Measurements from ENCODE around the gene PSTK. TPM values are rescaled to one million over a fixed set of nuclear protein-coding genes. Genes with fewer than 3 reads are reported as not detected.
A peak's percentile ranks its signal among the peaks of the same experiment; 100 is the strongest.

PSTK gene
- total RNA-seq, 1 experiment from 2014 or later: 4.4 TPM

DNA sequence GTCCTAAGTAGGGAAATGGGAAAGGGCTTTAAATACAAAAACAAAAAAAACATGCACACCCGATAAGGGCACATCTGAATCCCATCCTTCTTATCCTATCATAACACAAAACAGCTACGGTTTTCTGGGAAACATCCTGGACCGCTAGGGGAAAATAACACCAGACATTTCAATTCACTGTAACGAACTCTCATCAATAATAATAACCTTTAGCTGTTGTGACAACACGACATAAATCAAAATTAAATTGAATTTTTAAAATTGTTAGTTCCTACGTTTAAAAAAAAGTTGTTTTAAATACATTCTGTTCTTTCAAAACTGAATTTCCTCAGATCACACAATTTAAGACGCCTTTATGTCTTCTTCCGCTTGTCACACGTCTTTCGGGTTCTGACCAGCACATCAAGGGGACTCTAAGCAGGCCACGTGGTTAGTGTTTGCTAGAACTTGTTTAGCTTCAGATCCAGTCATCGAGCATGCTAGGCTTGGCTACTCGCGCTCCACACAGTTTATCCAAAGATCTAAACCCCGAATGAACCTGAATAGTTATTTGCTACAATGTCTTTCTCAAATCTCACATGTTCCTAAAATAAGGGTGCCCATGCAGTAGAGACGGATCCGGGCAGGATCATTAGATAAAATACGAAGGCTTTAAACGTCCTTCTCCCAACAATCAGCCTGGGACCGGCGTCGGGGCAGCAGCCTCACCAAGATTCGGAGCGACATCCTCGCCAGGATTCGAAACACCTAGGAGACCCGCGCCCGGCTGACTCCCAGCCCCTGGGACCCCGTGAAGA, 27.6 kb downstream of the PSTK start:
- Histone ChIP-seq H3K9me2 (ENCODE audit: insufficient read depth) (no peaks in the 10 kb centered on the region), H3K9ac (ENCODE audit: low read length) (peak overlapping the region; percentile 76), H3K4me3 (replicated peaks in 1 of 2; ENCODE audit: low read depth in 1 of 2, low read length in 2 of 2) (peak overlapping the region; percentile 86 to 91), H3K27me3 (ENCODE audit: insufficient read depth, low read length) (no peaks in the 10 kb centered on the region), H3K4me2 (ENCODE audit: low read length) (peak overlapping the region; percentile 82), H3K79me2 (ENCODE audit: insufficient read depth, low read length) (peaks cover 57% of the 10 kb centered on the region), H2AFZ (ENCODE audit: low read depth, low read length, poor library complexity, severe bottlenecking) (peak overlapping the region; percentile 39), H3K9me3 (ENCODE audit: control insufficient read depth in 1 of 2, insufficient read depth in 1 of 2, low read depth in 1 of 2, low read length in 2 of 2) (no peaks in the 10 kb centered on the region), H4K20me1 (ENCODE audit: insufficient read depth) (no peaks in the 10 kb centered on the region), H3K27ac (ENCODE audit: low read depth, low read length) (peak overlapping the region; percentile 64), H3K4me1 (ENCODE audit: control insufficient read depth in 1 of 2, insufficient read depth in 2 of 2, low read length in 2 of 2) (peaks cover 12 to 14% of the 10 kb centered on the region in 2 experiments; a peak in 3 of 4 replicates), H3K36me3 (ENCODE audit: control insufficient read depth in 1 of 2, insufficient read depth in 2 of 2, low read length in 2 of 2) (no peaks in the 10 kb centered on the region)
- DNase-seq (ENCODE audit: low read depth, low spot score) (peak; percentile 43), ATAC-seq (peak; percentile 31)
- ChIA-PET POLR2A (interaction anchor here (0.8 to 1.3 kb wide), 2 partner anchors 9 to 10 kb away, joined by 3 to 4 read pairs; no protein-coding TSS in a partner anchor), CTCF (interaction anchor here (0.9 to 1.7 kb wide), 4 partner anchors 14 to 27 kb away, joined by 3 to 4 read pairs (median 4); partner anchors contain the start of gene PSTK), RAD21 (ENCODE audit: low non-redundant PET in 1 of 2, low total read pairs in 2 of 2, uncharacterized antibody in 2 of 2, unreplicated experiment in 2 of 2) (no interaction called here)
- intact Hi-C loops (cut with micrococcal nuclease): loop anchor here (1.0 kb wide), 3 partner anchors 27 to 147 kb away; partner anchors contain the start of genes BUB3, C10orf88 and PSTK
- BruUV-seq (replicated peaks): TSS peak; percentile 38
- no peak for TF ChIP-seq POLR2AphosphoS5 (IDR thresholded peaks at IDR 0.05; ENCODE audit: low read depth, low read length)
- TF ChIP-seq, protein P1, sequence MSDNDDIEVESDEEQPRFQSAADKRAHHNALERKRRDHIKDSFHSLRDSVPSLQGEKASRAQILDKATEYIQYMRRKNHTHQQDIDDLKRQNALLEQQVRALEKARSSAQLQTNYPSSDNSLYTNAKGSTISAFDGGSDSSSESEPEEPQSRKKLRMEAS (IDR thresholded peaks at IDR 0.05): peak; percentile 94
- TF ChIP-seq SP1 (IDR thresholded peaks at IDR 0.05; ENCODE audit: low read depth): 0 out of 2 replicates have a peak, but pooled peaks have one; percentile 10

DNA sequence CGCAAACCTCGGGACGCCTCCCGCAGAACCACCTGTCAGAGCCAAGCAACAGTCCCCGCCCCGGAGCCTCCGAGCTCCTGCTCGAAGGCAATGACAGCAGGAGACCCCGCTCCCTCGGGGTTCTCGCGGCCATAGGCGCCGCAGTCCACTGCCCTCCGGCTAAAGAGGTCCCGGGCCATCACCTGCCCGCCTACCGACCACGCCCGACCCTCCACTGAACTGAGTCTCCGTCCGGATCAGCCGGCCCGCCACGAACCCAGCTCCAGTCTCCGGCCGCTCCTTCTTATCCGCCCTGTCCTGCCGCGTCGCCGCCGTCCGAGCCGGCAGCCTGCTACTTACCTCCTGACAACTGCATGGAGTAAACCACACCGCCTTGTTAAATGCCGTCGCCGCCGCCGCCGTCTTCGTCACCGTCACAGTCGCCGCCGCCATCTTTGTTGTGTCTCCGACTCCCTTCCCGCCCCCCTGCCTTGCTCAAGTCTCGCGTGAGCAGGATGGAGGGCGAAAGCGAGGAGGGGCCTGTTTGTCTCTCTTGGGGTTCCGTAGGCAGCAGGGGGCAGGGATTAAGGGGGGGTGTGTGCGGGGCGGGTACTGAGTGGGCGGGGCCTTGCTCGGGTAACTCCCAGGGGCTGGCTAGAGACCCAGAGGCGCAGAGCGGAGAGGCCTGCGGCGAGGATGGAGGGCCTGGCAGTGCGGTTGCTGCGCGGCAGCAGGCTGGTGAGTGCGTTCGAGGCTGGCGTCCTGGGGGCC, 28.3 kb downstream of the PSTK start, which contains the start of the genes ACADSB and IKZF5:
TSS of gene ACADSB (plus strand) at position 652 of the 750 bp plus-strand sequence. CDS start at position 676, 24 bp downstream.
TSS of gene IKZF5 (minus strand) at position 441 of the 750 bp plus-strand sequence. CDS start 10,170 bp downstream, outside the sequence.
- peak within 1 kb of the TSS; percentile 64 for H3K27ac ChIP-seq (ENCODE audit: low read depth, low read length)
- peak; percentile 98 for DNase-seq (ENCODE audit: low read depth, low spot score)
- peaks cover 50% of the 10 kb centered on the region for H3K79me2 ChIP-seq (ENCODE audit: insufficient read depth, low read length)
- peak within 1 kb of the TSS; percentile 76 for H3K9ac ChIP-seq (ENCODE audit: low read length)
- no peaks in the 10 kb centered on the region for H4K20me1 ChIP-seq (ENCODE audit: insufficient read depth)
- no peaks in the 10 kb centered on the region for H3K9me2 ChIP-seq (ENCODE audit: insufficient read depth)
- ChIA-PET POLR2A (interaction anchor here (0.8 to 1.3 kb wide), 2 partner anchors 9 to 11 kb away, joined by 3 to 4 read pairs; no protein-coding TSS in a partner anchor), CTCF (interaction anchor here (1.3 to 1.7 kb wide), 2 partner anchors 13 to 26 kb away, joined by 4 read pairs; no protein-coding TSS in a partner anchor), RAD21 (ENCODE audit: low non-redundant PET in 1 of 2, low total read pairs in 2 of 2, uncharacterized antibody in 2 of 2, unreplicated experiment in 2 of 2) (no interaction called here)
- H3K4me1 ChIP-seq (ENCODE audit: control insufficient read depth in 1 of 2, insufficient read depth in 2 of 2, low read length in 2 of 2): peaks cover 12 to 14% of the 10 kb centered on the region in 2 experiments; a peak in 3 of 4 replicates
- BruUV-seq (replicated peaks): no TSS peak
- peak; percentile 92 for ATAC-seq
- peak within 1 kb of the TSS; percentile 39 for H2AFZ ChIP-seq (ENCODE audit: low read depth, low read length, poor library complexity, severe bottlenecking)
- H3K4me3 ChIP-seq (replicated peaks in 1 of 2; ENCODE audit: low read depth in 1 of 2, low read length in 2 of 2): peak within 1 kb of the TSS; percentile 86 to 91
- no peaks in the 10 kb centered on the region for H3K36me3 ChIP-seq (ENCODE audit: control insufficient read depth in 1 of 2, insufficient read depth in 2 of 2, low read length in 2 of 2)
- no peaks in the 10 kb centered on the region for H3K9me3 ChIP-seq (ENCODE audit: control insufficient read depth in 1 of 2, insufficient read depth in 1 of 2, low read depth in 1 of 2, low read length in 2 of 2)
- H3K27me3 ChIP-seq (ENCODE audit: insufficient read depth, low read length): no peaks in the 10 kb centered on the region
- intact Hi-C loops (cut with micrococcal nuclease): loop anchor here (1.0 kb wide), 3 partner anchors 28 to 146 kb away; partner anchors contain the start of genes BUB3, C10orf88 and PSTK
- H3K4me2 ChIP-seq (ENCODE audit: low read length): peak within 1 kb of the TSS; percentile 82
- no peak; the same call in 1 of the 2 replicates for TF ChIP-seq SRF (IDR thresholded peaks at IDR 0.05; ENCODE audit: low read depth)
- TF ChIP-seq EZH2phosphoT487 (IDR thresholded peaks at IDR 0.05; ENCODE audit: borderline replicate concordance): no peak
- TF ChIP-seq POLR2AphosphoS5 (IDR thresholded peaks at IDR 0.05; ENCODE audit: low read depth, low read length): peak; percentile 98
- peak; percentile 84; the same call in 1 of the 2 replicates for TF ChIP-seq CBX3 (IDR thresholded peaks at IDR 0.05; ENCODE audit: low read depth)
- peak; percentile 97 for TF ChIP-seq SP1 (IDR thresholded peaks at IDR 0.05; ENCODE audit: low read depth)
- TF ChIP-seq YY1 (IDR thresholded peaks at IDR 0.05; ENCODE audit: extremely low read depth, insufficient replicate concordance, low read depth, low read length): peak; percentile 100
- TF ChIP-seq, protein P2, sequence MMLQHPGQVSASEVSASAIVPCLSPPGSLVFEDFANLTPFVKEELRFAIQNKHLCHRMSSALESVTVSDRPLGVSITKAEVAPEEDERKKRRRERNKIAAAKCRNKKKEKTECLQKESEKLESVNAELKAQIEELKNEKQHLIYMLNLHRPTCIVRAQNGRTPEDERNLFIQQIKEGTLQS (IDR thresholded peaks at IDR 0.05): no peak
- peak; percentile 81 for TF ChIP-seq EGR1 (IDR thresholded peaks at IDR 0.05; ENCODE audit: low read depth)
- no peak for TF ChIP-seq TCF7L2 (IDR thresholded peaks at IDR 0.05; ENCODE audit: borderline replicate concordance, extremely low read depth, insufficient read depth, insufficient read length)
- TF ChIP-seq EZH2 (IDR thresholded peaks at IDR 0.05): no peak
- TF ChIP-seq FOSL1 (IDR thresholded peaks at IDR 0.05; ENCODE audit: low read depth): no peak
- no peak for TF ChIP-seq JUND (IDR thresholded peaks at IDR 0.05)
- TF ChIP-seq RAD21 (IDR thresholded peaks at IDR 0.05; ENCODE audit: low read depth): no peak
- TF ChIP-seq, protein P1 (IDR thresholded peaks at IDR 0.05): peak; percentile 90
- peak; percentile 98 for TF ChIP-seq SIN3A (IDR thresholded peaks at IDR 0.05; ENCODE audit: low read depth)
- peak; percentile 96 for TF ChIP-seq POLR2A (IDR thresholded peaks at IDR 0.05; ENCODE audit: borderline replicate concordance, extremely low read depth, insufficient read depth, insufficient read length)
- no peak; the same call in 1 of the 2 replicates for TF ChIP-seq ELF1 (IDR thresholded peaks at IDR 0.05; ENCODE audit: borderline replicate concordance, low read depth)
- TF ChIP-seq ZNF274 (IDR thresholded peaks at IDR 0.05; ENCODE audit: low read depth, low read length): no peak
